PC-9 (cell line): ENCODE results near the gene KISS1R. TPM values are rescaled to one million over a fixed set of nuclear protein-coding genes. Genes with fewer than 3 reads are reported as not detected.
A peak's percentile ranks its signal among the peaks of the same experiment; 100 is the strongest.

Experiments used
- BruUV-seq: library from RNA; stranded (reverse); fragments of 400-500 nt; replicated peaks from 2 replicates; lab custom pipeline; 2021; lab: Mats Ljungman, UMichigan
- CTCF ChIA-PET: fragments of 300-600 bp; sonication (Branson Sonifier 250); formaldehyde crosslinking; loops from one replicate; lab custom pipeline; 2022; ENCODE audit warnings: antibody characterized with exemption; lab: Charles Lee
- POLR2A ChIA-PET: fragments of 300-600 bp; sonication (Branson Sonifier 250); formaldehyde crosslinking; loops from one replicate; lab custom pipeline; 2022; ENCODE audit warnings: antibody characterized with exemption; ENCODE audit not compliant: unreplicated experiment; lab: Charles Lee
- DNase-seq, 2 experiments: peaks; one replicate each; pipeline versions ENCODE4 v3.0.0 to v3.0.0-alpha.2; 2015 to 2022; ENCODE audit warnings: mixed read lengths in 1 of 2
- H2AFZ ChIP-seq: fragments of 200-600 bp; sonication (generic); 2 replicates; pipeline ENCODE4 v1.8.1; 2017; ENCODE audit warnings: antibody characterized with exemption
- H3F3A ChIP-seq: fragments of 200-600 bp; sonication (generic); 2 replicates; pipeline ENCODE4 v1.8.1; 2017; ENCODE audit warnings: antibody characterized with exemption, mild to moderate bottlenecking, low read depth; ENCODE audit not compliant: insufficient read depth
- H3K27ac ChIP-seq: fragments of 200-600 bp; sonication (generic); 2 replicates; pipeline ENCODE4 v1.6.1; 2016; ENCODE audit warnings: mixed run types
- H3K27me3 ChIP-seq: fragments of 200-600 bp; sonication (generic); 2 replicates; pipeline ENCODE4 v1.6.1; 2016; ENCODE audit warnings: low read depth, mixed run types; ENCODE audit not compliant: insufficient read depth
- H3K36me3 ChIP-seq: fragments of 200-600 bp; sonication (generic); 2 replicates; pipeline ENCODE4 v1.6.1; 2016; ENCODE audit warnings: low read depth, mixed run types
- H3K4me1 ChIP-seq: fragments of 200-600 bp; sonication (generic); replicated peaks from 2 replicates; pipeline ENCODE4 v1.6.1; 2016; ENCODE audit warnings: mixed run types; ENCODE audit not compliant: insufficient read depth
- H3K4me2 ChIP-seq: fragments of 200-600 bp; sonication (generic); 2 replicates; pipeline ENCODE4 v1.6.1; 2017; ENCODE audit warnings: mixed run types
- H3K4me3 ChIP-seq: fragments of 200-600 bp; sonication (generic); 2 replicates; pipeline ENCODE4 v1.6.1; 2016; ENCODE audit warnings: mixed run types
- H3K79me2 ChIP-seq: fragments of 200-600 bp; sonication (generic); 2 replicates; pipeline ENCODE4 v1.6.1; 2017; ENCODE audit warnings: low read depth, mixed run types
- H3K9me2 ChIP-seq: fragments of 200-600 bp; sonication (generic); 2 replicates; pipeline ENCODE4 v1.8.1; 2017; ENCODE audit warnings: mild to moderate bottlenecking; ENCODE audit not compliant: insufficient read depth
- H3K9me3 ChIP-seq: fragments of 200-600 bp; sonication (generic); 2 replicates; pipeline ENCODE4 v1.8.1; 2016; ENCODE audit warnings: low read depth; ENCODE audit not compliant: insufficient read depth
- H4K20me1 ChIP-seq: fragments of 200-600 bp; sonication (generic); 2 replicates; pipeline ENCODE4 v1.8.1; 2017; ENCODE audit not compliant: insufficient read depth
- CTCF ChIP-seq: fragments of 200-600 bp; sonication (generic); conservative IDR thresholded peaks from 2 replicates; pipeline ENCODE4 v1.6.1; 2017; ENCODE audit warnings: mixed run types, antibody characterized with exemption, mild to moderate bottlenecking, moderate library complexity
- EZH2 ChIP-seq: fragments of 200-600 bp; sonication (generic); IDR thresholded peaks from 2 replicates; pipeline ENCODE4 v1.8.0; 2017; ENCODE audit warnings: antibody characterized with exemption, low read depth
- intact Hi-C: fragments of 100-400 bp; cut with micrococcal nuclease; formaldehyde crosslinking; loops from one replicate; pipeline ENCODE4 v1.10.0; 2022; ENCODE audit not compliant: unreplicated experiment
- total RNA-seq: library from RNA; stranded (reverse); gene quantifications from 2 replicates; pipeline ENCODE4 v1.2.3, GENCODE V29; 2021

KISS1R gene
- total RNA-seq, 1 experiment from 2014 or later: not detected

- H3K36me3 ChIP-seq: no peaks in the 10 kb centered on the region
- peaks cover 31% of the 10 kb centered on the region for H3K4me1 ChIP-seq
- BruUV-seq: no TSS peak
- CTCF ChIA-PET: interaction anchor here (0.6 kb wide), 1 partner anchor 54 kb away, joined by 4 read pairs; no protein-coding TSS in a partner anchor
- TF ChIP-seq EZH2 (no peak), CTCF (no peak)
- peak overlapping the region; percentile 77 for H3K4me2 ChIP-seq
- POLR2A ChIA-PET: no interaction called here
- peak overlapping the region; percentile 41 for H3K27ac ChIP-seq
- H3K4me3 ChIP-seq: peak overlapping the region; percentile 35; the same call in 1 of the 2 replicates
- peaks cover 38% of the 10 kb centered on the region for H4K20me1 ChIP-seq
- H3K9me2 ChIP-seq: no peaks in the 10 kb centered on the region
- no peaks in the 10 kb centered on the region for H3K79me2 ChIP-seq
- DNase-seq: peak; percentile 64 to 95
- intact Hi-C loops: no loop called here
- no peaks in the 10 kb centered on the region for H3K9me3 ChIP-seq
- H2AFZ ChIP-seq: no peak overlapping the region
- peaks cover 32% of the 10 kb centered on the region for H3F3A ChIP-seq
- no peaks in the 10 kb centered on the region for H3K27me3 ChIP-seq
Measured at GRCh38 chr19:940591-941291, 23.6 kb downstream of the KISS1R start.

DNA sequence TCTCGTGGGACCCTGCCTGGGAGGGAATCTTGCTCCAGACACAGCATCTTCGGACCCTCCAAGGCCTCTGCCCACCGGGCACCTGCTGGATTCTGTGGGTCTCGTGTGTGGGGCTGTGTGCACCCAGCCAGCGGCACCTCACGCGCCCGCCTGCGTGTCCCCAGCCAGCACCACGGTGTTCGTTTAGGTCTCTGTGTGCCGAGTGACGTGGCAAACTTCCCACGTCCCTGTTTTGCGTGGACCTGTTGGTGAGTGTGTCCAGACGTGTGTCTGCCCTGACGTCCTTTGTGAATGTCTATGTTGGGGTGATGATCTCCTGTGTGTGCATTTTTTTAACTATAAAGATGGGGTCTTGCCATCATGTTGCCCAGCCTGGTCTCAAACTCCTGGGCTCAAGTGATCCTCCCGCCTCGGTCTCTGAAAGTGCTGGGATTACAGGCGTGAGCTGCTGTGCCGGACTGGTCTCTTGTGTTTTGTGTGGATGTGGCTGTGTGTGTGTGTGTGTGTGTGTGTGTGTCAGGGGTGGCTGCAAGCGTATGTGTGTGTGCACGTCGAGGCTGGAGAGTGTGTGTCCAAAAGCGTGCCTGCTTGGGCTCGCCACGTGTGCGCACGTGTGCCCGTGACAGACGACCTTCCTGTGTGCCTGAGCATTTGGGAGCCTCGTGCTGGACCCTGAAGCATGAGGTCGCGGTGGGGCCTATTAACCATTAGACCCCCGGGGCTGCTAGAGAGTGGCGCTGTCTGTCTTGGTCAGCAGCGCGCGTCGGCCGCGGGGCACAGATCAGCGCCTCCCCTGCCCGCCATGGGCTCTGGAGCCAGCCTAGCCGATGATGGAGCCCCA is 24.4 kb downstream of the KISS1R start:
- Histone ChIP-seq H3K9me2 (no peaks in the 10 kb centered on the region), H3K27ac (no peak overlapping the region), H3K4me2 (peak overlapping the region; percentile 77), H3K79me2 (no peaks in the 10 kb centered on the region), H4K20me1 (peaks cover 38% of the 10 kb centered on the region), H3K9me3 (no peaks in the 10 kb centered on the region), H3K27me3 (no peaks in the 10 kb centered on the region), H2AFZ (no peak overlapping the region), H3K4me1 (peaks cover 31% of the 10 kb centered on the region), H3K36me3 (no peaks in the 10 kb centered on the region), H3F3A (peaks cover 32% of the 10 kb centered on the region), H3K4me3 (peak overlapping the region; percentile 35; the same call in 1 of the 2 replicates)
- intact Hi-C loops: no loop called here
- ChIA-PET POLR2A (no interaction called here), CTCF (no interaction called here)
- no TSS peak for BruUV-seq
- TF ChIP-seq CTCF (no peak), EZH2 (no peak)
- no peak for DNase-seq

GRCh38 chr19:942133-942645 is 25.1 kb downstream of the KISS1R start:
- no peaks in the 10 kb centered on the region for H3K9me2 ChIP-seq
- no peaks in the 10 kb centered on the region for H3K79me2 ChIP-seq
- no peak overlapping the region for H3K4me2 ChIP-seq
- H2AFZ ChIP-seq: no peak overlapping the region
- H3K27me3 ChIP-seq: no peaks in the 10 kb centered on the region
- H3K36me3 ChIP-seq: no peaks in the 10 kb centered on the region
- H4K20me1 ChIP-seq: peaks cover 38% of the 10 kb centered on the region
- CTCF ChIA-PET: no interaction called here
- TF ChIP-seq CTCF (no peak), EZH2 (no peak)
- no peaks in the 10 kb centered on the region for H3K9me3 ChIP-seq
- no TSS peak for BruUV-seq
- intact Hi-C loops: no loop called here
- no peak overlapping the region for H3K4me3 ChIP-seq
- no peak for DNase-seq
- peaks cover 32% of the 10 kb centered on the region for H3F3A ChIP-seq
- H3K27ac ChIP-seq: no peak overlapping the region
- H3K4me1 ChIP-seq: peaks cover 31% of the 10 kb centered on the region
- POLR2A ChIA-PET: no interaction called here
